ENCODE data around the gene BTN2A1.

DNA sequence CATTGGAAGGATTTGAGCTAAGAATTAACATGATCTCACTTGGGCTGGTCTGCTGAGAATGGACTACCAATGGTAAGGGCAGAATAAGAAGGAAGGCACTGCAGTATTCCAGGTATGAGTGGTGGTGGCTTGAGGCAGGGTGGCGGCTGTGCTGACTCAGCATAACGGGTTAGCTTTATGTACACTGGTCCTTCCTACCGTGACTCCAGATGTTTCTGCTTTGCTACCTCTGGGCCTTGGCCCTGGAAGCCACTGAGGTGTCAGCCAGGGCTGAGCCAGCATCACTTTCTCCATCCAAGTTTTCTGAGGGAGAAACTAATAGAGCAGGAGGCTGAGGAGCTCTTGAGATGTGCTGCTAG is 30.3 kb upstream of the BTN2A1 start:
- TF ChIP-seq, protein P1, sequence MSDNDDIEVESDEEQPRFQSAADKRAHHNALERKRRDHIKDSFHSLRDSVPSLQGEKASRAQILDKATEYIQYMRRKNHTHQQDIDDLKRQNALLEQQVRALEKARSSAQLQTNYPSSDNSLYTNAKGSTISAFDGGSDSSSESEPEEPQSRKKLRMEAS (IDR thresholded peaks at IDR 0.05; ENCODE audit: low read depth, low read length), result no peak
- TF ChIP-seq, protein P2, sequence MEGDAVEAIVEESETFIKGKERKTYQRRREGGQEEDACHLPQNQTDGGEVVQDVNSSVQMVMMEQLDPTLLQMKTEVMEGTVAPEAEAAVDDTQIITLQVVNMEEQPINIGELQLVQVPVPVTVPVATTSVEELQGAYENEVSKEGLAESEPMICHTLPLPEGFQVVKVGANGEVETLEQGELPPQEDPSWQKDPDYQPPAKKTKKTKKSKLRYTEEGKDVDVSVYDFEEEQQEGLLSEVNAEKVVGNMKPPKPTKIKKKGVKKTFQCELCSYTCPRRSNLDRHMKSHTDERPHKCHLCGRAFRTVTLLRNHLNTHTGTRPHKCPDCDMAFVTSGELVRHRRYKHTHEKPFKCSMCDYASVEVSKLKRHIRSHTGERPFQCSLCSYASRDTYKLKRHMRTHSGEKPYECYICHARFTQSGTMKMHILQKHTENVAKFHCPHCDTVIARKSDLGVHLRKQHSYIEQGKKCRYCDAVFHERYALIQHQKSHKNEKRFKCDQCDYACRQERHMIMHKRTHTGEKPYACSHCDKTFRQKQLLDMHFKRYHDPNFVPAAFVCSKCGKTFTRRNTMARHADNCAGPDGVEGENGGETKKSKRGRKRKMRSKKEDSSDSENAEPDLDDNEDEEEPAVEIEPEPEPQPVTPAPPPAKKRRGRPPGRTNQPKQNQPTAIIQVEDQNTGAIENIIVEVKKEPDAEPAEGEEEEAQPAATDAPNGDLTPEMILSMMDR (IDR thresholded peaks at IDR 0.05; ENCODE audit: low read depth, low read length), result no peak
- no peak for TF ChIP-seq POLR2A (IDR thresholded peaks at IDR 0.05; ENCODE audit: extremely low read depth, insufficient read length)
- no peak for TF ChIP-seq MYC (IDR thresholded peaks at IDR 0.05; ENCODE audit: low read depth, low read length)
